ENCODE data around the gene AKAP8L. TPM values are rescaled to one million over a fixed set of nuclear protein-coding genes. Genes with fewer than 3 reads are reported as not detected.

AKAP8L gene
- total RNA-seq (100 to 1,000 TPM; 231 to 232 TPM), polyA plus RNA-seq (10 to 100 TPM; 38.7 to 80.7 (median 40.6) TPM), total RNA-seq (103 to 209 (median 148) reads per million in 6 experiments)

- Mint-ChIP-seq H3K27me3 (no peaks in the 10 kb centered on the region), H3K9me3 (no peaks in the 10 kb centered on the region), H3K27ac (peak within 1 kb of the TSS; percentile 96 to 100 (median 98)), H3K36me3 (peaks cover 0 to 38% (median 17%) of the 10 kb centered on the region in 3 donors), H3K4me3 (peak within 1 kb of the TSS; percentile 90 to 100 (median 98)), H3K4me1 (peaks cover 27 to 54% (median 48%) of the 10 kb centered on the region in 4 donors)
- POLR2A ChIA-PET = interaction anchor here (0.5 to 5.2 kb wide), 34 partner anchors 9 to 1579 kb away, joined by 3 to 124 read pairs (median 4); partner anchors contain the start of genes AKAP8, BRD4, PGLYRP2 and RASAL3
- peak; percentile 90 to 92 for ATAC-seq
- peak; percentile 93 to 100 (median 99) for DNase-seq
These were observed at the start of gene AKAP8L for GRCh38 chr19:15418579-15419412. Gene AKAP8L (minus strand): TSS chr19:15418988. CDS start chr19:15418923, 65 bp downstream.

GRCh38 chr19:15467734-15468214 lies 49.0 kb upstream of the AKAP8L start:
- peaks cover 36 to 69% (median 61%) of the 10 kb centered on the region in 4 donors for H3K4me1 Mint-ChIP-seq
- H3K27me3 Mint-ChIP-seq = no peaks in the 10 kb centered on the region
- POLR2A ChIA-PET = interaction anchor here (0.6 to 6.4 kb wide), 9 partner anchors 16 to 135 kb away, joined by 3 to 69 read pairs (median 7); partner anchors contain the start of genes AKAP8L and BRD4

GRCh38 chr19:15466851-15467733 lies 48.3 kb upstream of the AKAP8L start:
- H3K9me3 Mint-ChIP-seq = no peaks in the 10 kb centered on the region
- peaks cover 0 to 12% (median 4%) of the 10 kb centered on the region in 3 donors for H3K36me3 Mint-ChIP-seq
- POLR2A ChIA-PET = interaction anchor here (0.5 to 6.4 kb wide), 14 partner anchors 9 to 193 kb away, joined by 3 to 69 read pairs (median 6); partner anchors contain the start of genes AKAP8L and BRD4
- H3K27me3 Mint-ChIP-seq = no peaks in the 10 kb centered on the region
- H3K27ac Mint-ChIP-seq = peak overlapping the region; percentile 55 to 94 (median 90)
- peak overlapping the region in 9 of 10 donors; percentile 61 to 85 (median 71) for H3K4me3 Mint-ChIP-seq
- ATAC-seq (peak in 1 of 2 donors; percentile 16), DNase-seq (peak in 2 of 10 donors; percentile 27 to 31)
- H3K4me1 Mint-ChIP-seq = peaks cover 36 to 74% (median 67%) of the 10 kb centered on the region in 4 donors

More at GRCh38 chr19:15467734-15468214, 49.0 kb upstream of the AKAP8L start:
- DNase-seq = no peak
- Mint-ChIP-seq H3K9me3 (no peaks in the 10 kb centered on the region), H3K4me3 (peak overlapping the region; percentile 14 to 94 (median 76)), H3K36me3 (peaks cover 0 to 5% (median 4%) of the 10 kb centered on the region in 3 donors), H3K27ac (peak overlapping the region in 9 of 10 donors; percentile 47 to 94 (median 90))
- ATAC-seq = no peak

- DNase-seq = peak; percentile 42 to 76 (median 54)
- H3K27ac Mint-ChIP-seq = peak within 1 kb of the TSS; percentile 92 to 98 (median 96)
- ATAC-seq = peak; percentile 69 to 71
- H3K4me1 Mint-ChIP-seq = peaks cover 36 to 77% (median 75%) of the 10 kb centered on the region in 4 donors
- no peaks in the 10 kb centered on the region for H3K9me3 Mint-ChIP-seq
- peak within 1 kb of the TSS; percentile 91 to 98 (median 94) for H3K4me3 Mint-ChIP-seq
- no peaks in the 10 kb centered on the region for H3K27me3 Mint-ChIP-seq
- peaks cover 0 to 33% (median 12%) of the 10 kb centered on the region in 3 donors for H3K36me3 Mint-ChIP-seq
- POLR2A ChIA-PET = interaction anchor here (0.9 to 6.4 kb wide), 17 partner anchors 8 to 132 kb away, joined by 3 to 69 read pairs (median 9); partner anchors contain the start of genes AKAP8, AKAP8L, BRD4 and WIZ
These were observed 45.9 kb upstream of the AKAP8L start, which contains the start of gene RASAL3 for GRCh38 chr19:15464394-15465385. Gene RASAL3 (minus strand): TSS chr19:15464544. CDS start chr19:15464358, 186 bp downstream.

GRCh38 chr19:15463861-15464371 lies 45.1 kb upstream of the AKAP8L start:
- peak overlapping the region; percentile 91 to 98 (median 94) for H3K4me3 Mint-ChIP-seq
- POLR2A ChIA-PET = interaction anchor here (0.9 to 6.4 kb wide), 23 partner anchors 9 to 373 kb away, joined by 3 to 69 read pairs (median 6); partner anchors contain the start of genes AKAP8, AKAP8L, BRD4 and CYP4F22
- no peaks in the 10 kb centered on the region for H3K27me3 Mint-ChIP-seq
- peak overlapping the region; percentile 92 to 98 (median 96) for H3K27ac Mint-ChIP-seq
- H3K4me1 Mint-ChIP-seq = peaks cover 30 to 76% (median 71%) of the 10 kb centered on the region in 4 donors
- no peaks in the 10 kb centered on the region for H3K9me3 Mint-ChIP-seq
- DNase-seq (peak; percentile 62 to 86 (median 78)), ATAC-seq (peak; percentile 86 to 94)
- H3K36me3 Mint-ChIP-seq = peaks cover 0 to 39% (median 12%) of the 10 kb centered on the region in 3 donors

- Mint-ChIP-seq H3K9me3 (no peaks in the 10 kb centered on the region), H3K4me1 (peaks cover 17 to 57% (median 51%) of the 10 kb centered on the region in 4 donors), H3K36me3 (peaks cover 0 to 50% (median 12%) of the 10 kb centered on the region in 3 donors), H3K27me3 (no peaks in the 10 kb centered on the region), H3K4me3 (peak overlapping the region; percentile 39 to 98 (median 94)), H3K27ac (peak overlapping the region; percentile 59 to 98 (median 91))
- DNase-seq = no peak
- POLR2A ChIA-PET = interaction anchor here (1.3 to 6.2 kb wide), 3 partner anchors 11 to 43 kb away, joined by 5 to 48 read pairs (median 38); partner anchors contain the start of genes AKAP8L and WIZ
- ATAC-seq = no peak
These were observed 42.9 kb upstream of the AKAP8L start for GRCh38 chr19:15461694-15462093.

GRCh38 chr19:15457701-15458484 lies 39.1 kb upstream of the AKAP8L start:
- POLR2A ChIA-PET = interaction anchor here (1.1 to 1.9 kb wide), 3 partner anchors 8 to 93 kb away, joined by 3 to 7 read pairs (median 4); partner anchors contain the start of gene AKAP8L
- Mint-ChIP-seq H3K27ac (peak overlapping the region in 4 of 10 donors; percentile 20 to 77 (median 42)), H3K36me3 (peaks cover 0 to 76% (median 17%) of the 10 kb centered on the region in 3 donors), H3K27me3 (no peaks in the 10 kb centered on the region), H3K4me1 (peaks cover 14 to 55% (median 41%) of the 10 kb centered on the region in 4 donors), H3K9me3 (no peaks in the 10 kb centered on the region), H3K4me3 (no peak overlapping the region)
- DNase-seq = peak in 1 of 10 donors; percentile 50
- no peak for ATAC-seq

GRCh38 chr19:15456871-15457700 lies 38.3 kb upstream of the AKAP8L start:
- Mint-ChIP-seq H3K36me3 (peaks cover 0 to 74% (median 18%) of the 10 kb centered on the region in 3 donors), H3K4me1 (peaks cover 14 to 51% (median 33%) of the 10 kb centered on the region in 4 donors), H3K27me3 (no peaks in the 10 kb centered on the region), H3K4me3 (no peak overlapping the region), H3K27ac (no peak overlapping the region), H3K9me3 (no peaks in the 10 kb centered on the region)
- ATAC-seq (peak; percentile 30 to 43), DNase-seq (peak in 1 of 10 donors; percentile 60)
- POLR2A ChIA-PET = interaction anchor here (1.1 to 2.3 kb wide), 4 partner anchors 9 to 94 kb away, joined by 3 to 9 read pairs (median 6); partner anchors contain the start of gene AKAP8L

GRCh38 chr19:15456441-15456840 lies 37.7 kb upstream of the AKAP8L start:
- Mint-ChIP-seq H3K4me1 (peaks cover 14 to 48% (median 27%) of the 10 kb centered on the region in 4 donors), H3K9me3 (no peaks in the 10 kb centered on the region), H3K36me3 (peaks cover 0 to 74% (median 22%) of the 10 kb centered on the region in 3 donors), H3K4me3 (no peak overlapping the region), H3K27me3 (no peaks in the 10 kb centered on the region), H3K27ac (peak overlapping the region in 2 of 10 donors; percentile 20 to 73)
- POLR2A ChIA-PET = interaction anchor here (0.6 to 2.3 kb wide), 5 partner anchors 9 to 95 kb away, joined by 3 to 9 read pairs (median 6); partner anchors contain the start of gene AKAP8L
- ATAC-seq (no peak), DNase-seq (no peak)
